HepG2 (cell line): ENCODE measurements around the gene DSPP. TPM values are rescaled to one million over a fixed set of nuclear protein-coding genes. Genes with fewer than 3 reads are reported as not detected.

Experiments
- ATAC-seq: fragments of 200-7000 bp; cut with Tn5 transposase; 3 replicates; pipeline ENCODE4 v1.9.1; 2020; ENCODE audit warnings: mild to moderate bottlenecking, moderate library complexity
- BruUV-seq: library from RNA; stranded (reverse); fragments of 400-500 nt; replicated peaks from 2 replicates; lab custom pipeline; 2021; lab: Mats Ljungman, UMichigan
- CTCF ChIA-PET: fragments of 300-600 bp; formaldehyde crosslinking; extraction: SDS; loops from one replicate; lab custom pipeline; 2021; ENCODE audit warnings: low total read pairs, inconsistent platforms, low intra/inter-chr PET ratio; lab: Yijun Ruan, JAX
- POLR2A ChIA-PET: fragments of 350-600 bp; sonication (Branson Sonifier 250); formaldehyde crosslinking; loops from one replicate; lab custom pipeline; 2020; ENCODE audit warnings: antibody characterized with exemption, inconsistent platforms; lab: Yijun Ruan, JAX
- DNase-seq: peaks from one replicate; pipeline ENCODE4 v3.0.0-alpha.2; 2015; ENCODE audit warnings: low spot score
- FAIRE-seq: peaks from 3 replicates; lab custom pipeline; 2011; peaks lifted over from hg19 to GRCh38; lab: Jason Lieb, UNC
- H2AFZ ChIP-seq: one replicate; pipeline ENCODE4 v1.6.1; 2011; ENCODE audit warnings: low read length, inconsistent platforms
- H3K27ac ChIP-seq: fragments of 300-600 bp; 3 replicates; pipeline ENCODE4 v1.8.0; 2011; ENCODE audit warnings: mixed run types, mild to moderate bottlenecking, mixed read lengths, low read length, inconsistent platforms; ENCODE audit not compliant: insufficient read depth; ENCODE audit errors: extremely low read length
- H3K27me3 ChIP-seq, 2 experiments: fragments of 200-600 bp in 1 of 2; 2 replicates in 1 of 2; 3 replicates in 1 of 2; pipeline versions ENCODE4 v1.6.0 to v1.8.0; 2011; ENCODE audit warnings: low read length in 2 of 2, mild to moderate bottlenecking in 2 of 2, moderate library complexity in 2 of 2, inconsistent platforms in 1 of 2; ENCODE audit not compliant: insufficient read depth in 2 of 2, control insufficient read depth in 1 of 2
- H3K36me3 ChIP-seq, 2 experiments: fragments of 200-600 bp in 1 of 2; replicated peaks in 1 of 2; 2 replicates in 1 of 2; 3 replicates in 1 of 2; pipeline versions ENCODE4 v1.5.1 to v1.8.0; 2011; ENCODE audit warnings: low read length in 2 of 2, inconsistent platforms in 1 of 2; ENCODE audit not compliant: insufficient read depth in 2 of 2, control insufficient read depth in 1 of 2
- H3K4me1 ChIP-seq: 2 replicates; pipeline ENCODE4 v1.5.1; 2012; ENCODE audit warnings: low read length, inconsistent platforms; ENCODE audit not compliant: insufficient read depth
- H3K4me2 ChIP-seq: 2 replicates; pipeline ENCODE4 v1.6.0; 2011; ENCODE audit warnings: low read depth, low read length, inconsistent platforms
- H3K4me3 ChIP-seq, 3 experiments: fragments of 200-600 bp in 1 of 3; sonication (generic), shearing (Covaris generic) in 1 of 3; replicated peaks in 1 of 3; 2 replicates each; pipeline ENCODE4 v1.5.1; 2011 to 2016; ENCODE audit warnings: low read length in 3 of 3, inconsistent platforms in 2 of 3, low read depth in 2 of 3, mild to moderate bottlenecking in 2 of 3, control low read depth in 1 of 3, mixed read lengths in 1 of 3; ENCODE audit not compliant: insufficient read depth in 1 of 3
- H3K79me2 ChIP-seq: one replicate; pipeline ENCODE4 v1.6.1; 2011; ENCODE audit warnings: low read length, inconsistent platforms; ENCODE audit not compliant: insufficient read depth
- H3K9ac ChIP-seq: 2 replicates; pipeline ENCODE4 v1.6.0; 2011; ENCODE audit warnings: mild to moderate bottlenecking, low read depth, low read length, inconsistent platforms; ENCODE audit not compliant: insufficient read depth
- H3K9me3 ChIP-seq: 2 replicates; pipeline ENCODE4 v1.5.1; 2012; ENCODE audit warnings: mild to moderate bottlenecking, low read length
- H4K20me1 ChIP-seq: 2 replicates; pipeline ENCODE4 v1.6.0; 2011; ENCODE audit warnings: inconsistent platforms, mild to moderate bottlenecking, low read length, moderate library complexity; ENCODE audit not compliant: insufficient read depth
- ETV6 ChIP-seq: sonication (generic); formaldehyde crosslinking; conservative IDR thresholded peaks from 2 replicates; pipeline ENCODE4 v1.4.0; 2020; ENCODE audit warnings: missing genetic modification reagents
- HMGA1 ChIP-seq: sonication (generic); formaldehyde crosslinking; conservative IDR thresholded peaks from 2 replicates; pipeline ENCODE4 v1.4.0; 2020; ENCODE audit warnings: missing genetic modification reagents
- ISX ChIP-seq: sonication (generic); formaldehyde crosslinking; conservative IDR thresholded peaks from 2 replicates; pipeline ENCODE4 v1.5.0; 2020; ENCODE audit warnings: missing genetic modification reagents
- KAT7 ChIP-seq: IDR thresholded peaks from 2 replicates; pipeline ENCODE4 v1.6.1; 2018; ENCODE audit warnings: borderline replicate concordance, missing compliant biosample characterization
- NFKB2 ChIP-seq: sonication (generic); formaldehyde crosslinking; IDR thresholded peaks from 2 replicates; pipeline ENCODE4 v1.4.0; 2020; ENCODE audit warnings: missing genetic modification reagents, borderline replicate concordance
- SMARCE1 ChIP-seq: fragments of 450-650 bp; IDR thresholded peaks from 2 replicates; pipeline ENCODE4 v1.6.1; 2017; ENCODE audit warnings: borderline replicate concordance
- ZNF143 ChIP-seq: sonication (generic); formaldehyde crosslinking; IDR thresholded peaks from 2 replicates; pipeline ENCODE4 v1.4.0; 2020; ENCODE audit warnings: missing genetic modification reagents
- ZNF20 ChIP-seq: sonication (generic); formaldehyde crosslinking; IDR thresholded peaks from 2 replicates; pipeline ENCODE4 v1.4.0; 2020; ENCODE audit warnings: mild to moderate bottlenecking, moderate library complexity, missing genetic modification reagents
- ZNF292 ChIP-seq: sonication (generic); formaldehyde crosslinking; IDR thresholded peaks from 2 replicates; pipeline ENCODE4 v1.8.1; 2022; ENCODE audit warnings: mild to moderate bottlenecking, low read depth, missing genetic modification reagents, borderline replicate concordance
- ZNF530 ChIP-seq: sonication (generic); formaldehyde crosslinking; IDR thresholded peaks from 2 replicates; pipeline ENCODE4 v1.5.0; 2020; ENCODE audit warnings: low read depth, mild to moderate bottlenecking, missing genetic modification reagents
- ZNF720 ChIP-seq: sonication (generic); formaldehyde crosslinking; IDR thresholded peaks from 2 replicates; pipeline ENCODE4 v1.4.0; 2020; ENCODE audit warnings: missing genetic modification reagents
- WGBS: methylation state at CpG from one replicate; pipeline ENCODE4 v1.1.6; 2017; ENCODE audit warnings: low lambda C conversion rate; 5-methylcytosine and 5-hydroxymethylcytosine counted together
- in situ Hi-C: cut with HindIII; loops from 2 replicates; pipeline ENCODE4 v1.10.0; 2017; ENCODE audit warnings: low pct_unique_long_range_greater_than_20kb; ENCODE audit not compliant: extremely low pct_ligation_motif_present
- intact Hi-C: fragments of 100-400 bp; cut with micrococcal nuclease; formaldehyde crosslinking; loops from one replicate; pipeline ENCODE4 v1.10.0; 2022; ENCODE audit not compliant: unreplicated experiment
- polyA plus RNA-seq, 8 experiments: library from polyadenylated mRNA; depleted of rRNA in 3 of 8; stranded (reverse) in 7 of 8; unstranded in 1 of 8; fragments of >200 nt; fragmentation: Illumina TruSeq in 4 of 8; extraction: Trizol in 4 of 8; gene quantifications; 2 replicates each; pipeline versions ENCODE4 v1.2.1 to v1.2.3, GENCODE V29; 2011 to 2016; ENCODE audit warnings: low read depth in 4 of 8, missing spikeins in 1 of 8, mixed read lengths in 1 of 8; ENCODE audit not compliant: insufficient read depth in 1 of 8
- total RNA-seq, 5 experiments: library from RNA; depleted of rRNA; stranded (reverse); fragments of >200 nt; fragmentation: Illumina TruSeq; extraction: Trizol; gene quantifications; 2 replicates each; pipeline ENCODE4 v1.2.3, GENCODE V29; 2016; ENCODE audit warnings: low read depth in 1 of 5
- TF ChIP-seq, protein P1 (sequence below): sonication (generic); formaldehyde crosslinking; IDR thresholded peaks from 2 replicates; pipeline ENCODE4 v1.5.0; 2020; ENCODE audit warnings: missing genetic modification reagents
- TF ChIP-seq, protein P2 (sequence below): sonication (generic); formaldehyde crosslinking; IDR thresholded peaks from 2 replicates; pipeline ENCODE4 v1.4.0; 2020; ENCODE audit warnings: mild to moderate bottlenecking, low read depth, missing genetic modification reagents
- TF ChIP-seq, protein P3 (sequence below): sonication (generic); formaldehyde crosslinking; IDR thresholded peaks from 2 replicates; pipeline ENCODE4 v1.5.1; 2020; ENCODE audit warnings: missing genetic modification reagents, mild to moderate bottlenecking, borderline replicate concordance
- TF ChIP-seq, protein P4 (sequence below): sonication (generic); formaldehyde crosslinking; IDR thresholded peaks from 2 replicates; pipeline ENCODE4 v1.5.0; 2020; ENCODE audit warnings: mild to moderate bottlenecking, missing genetic modification reagents, moderate library complexity
- TF ChIP-seq, protein P5 (sequence below): sonication (generic); formaldehyde crosslinking; conservative IDR thresholded peaks from 2 replicates; pipeline ENCODE4 v1.5.0; 2020; ENCODE audit warnings: missing genetic modification reagents
- TF ChIP-seq, protein P6 (sequence below): sonication (generic); formaldehyde crosslinking; IDR thresholded peaks from 2 replicates; pipeline ENCODE4 v1.4.0; 2020; ENCODE audit warnings: missing genetic modification reagents

Gene DSPP
- total and polyA plus RNA-seq, 2 of the 13 experiments (the other 11 are each of a cell fraction or from before 2014, with no cell fraction given): not detected

DNA sequence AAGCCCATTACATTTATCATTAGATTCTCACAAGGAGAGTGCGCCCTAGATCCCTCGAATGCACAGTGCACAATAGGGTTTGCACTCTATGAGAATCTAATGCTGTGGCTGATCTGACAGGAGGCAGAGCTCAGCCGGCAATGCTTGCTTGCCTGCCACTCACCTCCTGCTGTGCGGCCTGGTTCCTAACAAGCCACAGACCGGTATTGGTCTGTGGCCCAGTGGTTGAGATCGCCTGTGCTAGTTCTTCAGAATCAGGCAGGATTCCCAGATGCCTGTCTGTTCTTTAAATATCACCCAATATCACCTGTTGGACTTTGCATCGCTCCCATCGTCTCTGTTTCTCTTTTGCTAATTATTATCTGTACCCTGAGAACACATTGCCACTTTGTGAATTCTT is 14.0 kb downstream of the DSPP start:
- H3K9ac ChIP-seq: no peak overlapping the region
- POLR2A ChIA-PET: no interaction called here
- no peak for FAIRE-seq
- no peak for ATAC-seq
- no peak overlapping the region for H2AFZ ChIP-seq
- no peak overlapping the region for H3K4me2 ChIP-seq
- H4K20me1 ChIP-seq: no peaks in the 10 kb centered on the region
- no peaks in the 10 kb centered on the region for H3K27me3 ChIP-seq
- no peaks in the 10 kb centered on the region for H3K9me3 ChIP-seq
- DNase-seq: no peak
- CTCF ChIA-PET: no interaction called here
- 39% methylated on average over 6 of the region's 8 CpGs for WGBS
- no peak overlapping the region for H3K4me3 ChIP-seq
- no peaks in the 10 kb centered on the region for H3K4me1 ChIP-seq
- no peaks in the 10 kb centered on the region for H3K79me2 ChIP-seq
- no peaks in the 10 kb centered on the region for H3K36me3 ChIP-seq
- H3K27ac ChIP-seq: no peak overlapping the region
- BruUV-seq: no TSS peak
- in situ Hi-C loops: no loop called here
- TF ChIP-seq, protein P1, sequence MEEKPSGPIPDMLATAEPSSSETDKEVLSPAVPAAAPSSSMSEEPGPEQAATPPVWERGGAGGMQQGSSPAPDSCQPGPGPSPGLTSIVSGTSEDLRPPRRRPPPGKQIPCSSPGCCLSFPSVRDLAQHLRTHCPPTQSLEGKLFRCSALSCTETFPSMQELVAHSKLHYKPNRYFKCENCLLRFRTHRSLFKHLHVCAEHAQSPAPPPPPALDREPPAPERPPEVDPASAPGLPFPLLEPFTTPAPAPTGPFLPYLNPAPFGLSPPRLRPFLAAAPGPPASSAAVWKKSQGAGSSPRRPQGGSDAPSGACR (CRISPR knock-in tag): no peak
- TF ChIP-seq ZNF20 (CRISPR knock-in tag): no peak
- TF ChIP-seq, protein P2, sequence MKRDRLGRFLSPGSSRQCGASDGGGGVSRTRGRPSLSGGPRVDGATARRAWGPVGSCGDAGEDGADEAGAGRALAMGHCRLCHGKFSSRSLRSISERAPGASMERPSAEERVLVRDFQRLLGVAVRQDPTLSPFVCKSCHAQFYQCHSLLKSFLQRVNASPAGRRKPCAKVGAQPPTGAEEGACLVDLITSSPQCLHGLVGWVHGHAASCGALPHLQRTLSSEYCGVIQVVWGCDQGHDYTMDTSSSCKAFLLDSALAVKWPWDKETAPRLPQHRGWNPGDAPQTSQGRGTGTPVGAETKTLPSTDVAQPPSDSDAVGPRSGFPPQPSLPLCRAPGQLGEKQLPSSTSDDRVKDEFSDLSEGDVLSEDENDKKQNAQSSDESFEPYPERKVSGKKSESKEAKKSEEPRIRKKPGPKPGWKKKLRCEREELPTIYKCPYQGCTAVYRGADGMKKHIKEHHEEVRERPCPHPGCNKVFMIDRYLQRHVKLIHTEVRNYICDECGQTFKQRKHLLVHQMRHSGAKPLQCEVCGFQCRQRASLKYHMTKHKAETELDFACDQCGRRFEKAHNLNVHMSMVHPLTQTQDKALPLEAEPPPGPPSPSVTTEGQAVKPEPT: no peak
- no peak for TF ChIP-seq ZNF292
- TF ChIP-seq, protein P3, sequence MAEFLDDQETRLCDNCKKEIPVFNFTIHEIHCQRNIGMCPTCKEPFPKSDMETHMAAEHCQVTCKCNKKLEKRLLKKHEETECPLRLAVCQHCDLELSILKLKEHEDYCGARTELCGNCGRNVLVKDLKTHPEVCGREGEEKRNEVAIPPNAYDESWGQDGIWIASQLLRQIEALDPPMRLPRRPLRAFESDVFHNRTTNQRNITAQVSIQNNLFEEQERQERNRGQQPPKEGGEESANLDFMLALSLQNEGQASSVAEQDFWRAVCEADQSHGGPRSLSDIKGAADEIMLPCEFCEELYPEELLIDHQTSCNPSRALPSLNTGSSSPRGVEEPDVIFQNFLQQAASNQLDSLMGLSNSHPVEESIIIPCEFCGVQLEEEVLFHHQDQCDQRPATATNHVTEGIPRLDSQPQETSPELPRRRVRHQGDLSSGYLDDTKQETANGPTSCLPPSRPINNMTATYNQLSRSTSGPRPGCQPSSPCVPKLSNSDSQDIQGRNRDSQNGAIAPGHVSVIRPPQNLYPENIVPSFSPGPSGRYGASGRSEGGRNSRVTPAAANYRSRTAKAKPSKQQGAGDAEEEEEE (CRISPR knock-in tag): no peak
- TF ChIP-seq NFKB2 (CRISPR knock-in tag): no peak
- no peak for TF ChIP-seq HMGA1 (CRISPR knock-in tag)
- no peak for TF ChIP-seq KAT7 (CRISPR knock-in tag)
- TF ChIP-seq SMARCE1: no peak
- no peak for TF ChIP-seq ZNF720 (CRISPR knock-in tag)
- no peak for TF ChIP-seq ZNF143 (CRISPR knock-in tag)
- TF ChIP-seq, protein P4, sequence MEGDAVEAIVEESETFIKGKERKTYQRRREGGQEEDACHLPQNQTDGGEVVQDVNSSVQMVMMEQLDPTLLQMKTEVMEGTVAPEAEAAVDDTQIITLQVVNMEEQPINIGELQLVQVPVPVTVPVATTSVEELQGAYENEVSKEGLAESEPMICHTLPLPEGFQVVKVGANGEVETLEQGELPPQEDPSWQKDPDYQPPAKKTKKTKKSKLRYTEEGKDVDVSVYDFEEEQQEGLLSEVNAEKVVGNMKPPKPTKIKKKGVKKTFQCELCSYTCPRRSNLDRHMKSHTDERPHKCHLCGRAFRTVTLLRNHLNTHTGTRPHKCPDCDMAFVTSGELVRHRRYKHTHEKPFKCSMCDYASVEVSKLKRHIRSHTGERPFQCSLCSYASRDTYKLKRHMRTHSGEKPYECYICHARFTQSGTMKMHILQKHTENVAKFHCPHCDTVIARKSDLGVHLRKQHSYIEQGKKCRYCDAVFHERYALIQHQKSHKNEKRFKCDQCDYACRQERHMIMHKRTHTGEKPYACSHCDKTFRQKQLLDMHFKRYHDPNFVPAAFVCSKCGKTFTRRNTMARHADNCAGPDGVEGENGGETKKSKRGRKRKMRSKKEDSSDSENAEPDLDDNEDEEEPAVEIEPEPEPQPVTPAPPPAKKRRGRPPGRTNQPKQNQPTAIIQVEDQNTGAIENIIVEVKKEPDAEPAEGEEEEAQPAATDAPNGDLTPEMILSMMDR (CRISPR knock-in tag): no peak
- TF ChIP-seq, protein P5, sequence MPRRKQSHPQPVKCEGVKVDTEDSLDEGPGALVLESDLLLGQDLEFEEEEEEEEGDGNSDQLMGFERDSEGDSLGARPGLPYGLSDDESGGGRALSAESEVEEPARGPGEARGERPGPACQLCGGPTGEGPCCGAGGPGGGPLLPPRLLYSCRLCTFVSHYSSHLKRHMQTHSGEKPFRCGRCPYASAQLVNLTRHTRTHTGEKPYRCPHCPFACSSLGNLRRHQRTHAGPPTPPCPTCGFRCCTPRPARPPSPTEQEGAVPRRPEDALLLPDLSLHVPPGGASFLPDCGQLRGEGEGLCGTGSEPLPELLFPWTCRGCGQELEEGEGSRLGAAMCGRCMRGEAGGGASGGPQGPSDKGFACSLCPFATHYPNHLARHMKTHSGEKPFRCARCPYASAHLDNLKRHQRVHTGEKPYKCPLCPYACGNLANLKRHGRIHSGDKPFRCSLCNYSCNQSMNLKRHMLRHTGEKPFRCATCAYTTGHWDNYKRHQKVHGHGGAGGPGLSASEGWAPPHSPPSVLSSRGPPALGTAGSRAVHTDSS: no peak
- no peak for TF ChIP-seq ISX (CRISPR knock-in tag)
- TF ChIP-seq, protein P6, sequence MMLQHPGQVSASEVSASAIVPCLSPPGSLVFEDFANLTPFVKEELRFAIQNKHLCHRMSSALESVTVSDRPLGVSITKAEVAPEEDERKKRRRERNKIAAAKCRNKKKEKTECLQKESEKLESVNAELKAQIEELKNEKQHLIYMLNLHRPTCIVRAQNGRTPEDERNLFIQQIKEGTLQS (CRISPR knock-in tag): no peak
- no peak for TF ChIP-seq ZNF530 (CRISPR knock-in tag)
- TF ChIP-seq ETV6 (CRISPR knock-in tag): no peak
- intact Hi-C loops: no loop called here
